ENCODE data around the gene NCAPG. TPM values are rescaled to one million over a fixed set of nuclear protein-coding genes. Genes with fewer than 3 reads are reported as not detected.
A peak's percentile ranks its signal among the peaks of the same experiment; 100 is the strongest.

Gene NCAPG
- total and polyA plus RNA-seq, 2 of the 4 experiments (the other 2 are of a cell fraction) = 10.9 to 26.7 TPM

DNA sequence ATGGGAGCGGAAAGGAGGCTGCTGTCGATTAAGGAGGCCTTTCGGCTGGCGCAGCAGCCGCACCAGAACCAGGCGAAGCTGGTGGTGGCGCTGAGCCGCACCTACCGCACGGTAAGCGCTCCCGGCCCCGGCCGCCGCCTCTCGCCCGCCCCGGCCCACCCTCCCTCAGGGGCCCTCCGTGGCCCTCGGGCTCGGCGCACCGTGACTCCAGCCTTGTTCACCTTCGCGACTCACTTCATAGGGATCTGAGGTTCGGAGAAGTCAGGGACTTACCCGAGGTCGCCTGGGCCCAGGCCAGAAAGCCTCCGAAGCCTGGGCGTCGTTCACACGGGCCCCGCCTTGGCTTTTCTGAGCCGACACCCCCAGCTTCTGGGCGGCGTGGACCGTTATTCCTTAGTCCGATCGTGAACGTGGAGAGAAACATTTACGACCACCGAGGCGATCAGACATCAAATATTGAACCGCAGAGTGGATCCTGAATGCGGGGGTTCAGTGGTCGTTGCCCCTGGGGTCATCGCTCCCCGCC, 362 bp downstream of the NCAPG start:
- H3K4ac ChIP-seq (ENCODE audit: low read depth, low read length) = peak overlapping the region; percentile 82
- intact Hi-C loops (cut with micrococcal nuclease) = loop anchor here (2.0 to 10.0 kb wide), 3 partner anchors 124 to 212 kb away; no protein-coding TSS in a partner anchor
- H3K36me3 ChIP-seq (ENCODE audit: control insufficient read depth, insufficient read depth, low read length) = no peaks in the 10 kb centered on the region
- H3K27ac ChIP-seq (ENCODE audit: insufficient read depth, low read length) = peak overlapping the region; percentile 28
- H3K9ac ChIP-seq (ENCODE audit: low read depth, low read length) = peak overlapping the region; percentile 80
- peak overlapping the region; percentile 44 for H2AK5ac ChIP-seq (ENCODE audit: low read depth, low read length)
- peak overlapping the region; percentile 98 for H3K4me2 ChIP-seq (ENCODE audit: low read depth, low read length)
- peaks cover 2% of the 10 kb centered on the region; the same call in 1 of the 2 replicates for H3K4me1 ChIP-seq (ENCODE audit: control insufficient read depth, insufficient read depth, low read length)
- H4K8ac ChIP-seq (ENCODE audit: low read depth in 2 of 2, low read length in 2 of 2) = peak overlapping the region; percentile 49 to 59; a peak in 2 of 4 replicates
- peak overlapping the region; percentile 92 for H3K23ac ChIP-seq (ENCODE audit: low read depth, low read length)
- BruUV-seq (replicated peaks) = no TSS peak
- dilution Hi-C loops (cut with HindIII; ENCODE audit: low sequenced_read_pairs, unreplicated experiment) = no loop called here
- ATAC-seq (ENCODE audit: low read depth) (peak; percentile 31), DNase-seq (no peak)
- peak overlapping the region; percentile 94 for H2AFZ ChIP-seq (replicated peaks; ENCODE audit: low read length, poor library complexity)
- no peak overlapping the region for H4K5ac ChIP-seq (ENCODE audit: low read depth, low read length)
- H2BK20ac ChIP-seq (ENCODE audit: low read depth, low read length) = no peak overlapping the region
- no peaks in the 10 kb centered on the region for H3K9me1 ChIP-seq (ENCODE audit: insufficient read depth, low read length)
- CTCF ChIA-PET = interaction anchor here (1.3 kb wide), 1 partner anchor 262 kb away, joined by 3 read pairs; no protein-coding TSS in a partner anchor
- no peaks in the 10 kb centered on the region for H3K9me3 ChIP-seq (ENCODE audit: control insufficient read depth, insufficient read depth, low read length)
- H2BK5ac ChIP-seq (ENCODE audit: low read depth, low read length, poor library complexity, severe bottlenecking) = peak overlapping the region; percentile 35
- peak overlapping the region; percentile 22 for H3K56ac ChIP-seq (ENCODE audit: extremely low read depth, insufficient read depth, low read length)
- in situ Hi-C loops (cut with MboI; ENCODE audit: low sequenced_read_pairs) = loop anchor here (10.0 to 25.0 kb wide), 2 partner anchors 224 to 784 kb away; partner anchors contain the start of gene LAP3
- peak overlapping the region; percentile 63 for H3K4me3 ChIP-seq (ENCODE audit: insufficient read depth, low read depth, low read length)
- peak overlapping the region; percentile 76 for H3K14ac ChIP-seq (replicated peaks; ENCODE audit: low read depth, low read length)
- WGBS, 2 experiments (ENCODE audit: extremely low coverage in 2 of 2, insufficient read length in 1 of 2) = 0% methylated on average over 19 of the region's 48 CpGs; no CpG with 5 or more reads in 1 of the 2 experiments
- peaks cover 23% of the 10 kb centered on the region; the same call in 1 of the 2 replicates for H4K20me1 ChIP-seq (ENCODE audit: insufficient read depth, low read length)
- TF ChIP-seq RCOR1 (IDR thresholded peaks at IDR 0.05; ENCODE audit: insufficient replicate concordance, low read length) (no peak), MXI1 (IDR thresholded peaks at IDR 0.05; ENCODE audit: borderline replicate concordance, low read depth, low read length) (no peak), FOS (IDR thresholded peaks at IDR 0.05; ENCODE audit: low read depth, low read length) (no peak), CHD1 (IDR thresholded peaks at IDR 0.05; ENCODE audit: low read depth, low read length) (no peak; the same call in 1 of the 2 replicates), RAD21 (IDR thresholded peaks at IDR 0.05; ENCODE audit: low read length) (no peak), SMC3 (IDR thresholded peaks at IDR 0.05; ENCODE audit: low read depth, low read length) (no peak), MAFK (IDR thresholded peaks at IDR 0.05; ENCODE audit: low read depth, low read length) (no peak), BHLHE40 (IDR thresholded peaks at IDR 0.05; ENCODE audit: low read depth, low read length) (no peak)
- TF ChIP-seq, protein P1, sequence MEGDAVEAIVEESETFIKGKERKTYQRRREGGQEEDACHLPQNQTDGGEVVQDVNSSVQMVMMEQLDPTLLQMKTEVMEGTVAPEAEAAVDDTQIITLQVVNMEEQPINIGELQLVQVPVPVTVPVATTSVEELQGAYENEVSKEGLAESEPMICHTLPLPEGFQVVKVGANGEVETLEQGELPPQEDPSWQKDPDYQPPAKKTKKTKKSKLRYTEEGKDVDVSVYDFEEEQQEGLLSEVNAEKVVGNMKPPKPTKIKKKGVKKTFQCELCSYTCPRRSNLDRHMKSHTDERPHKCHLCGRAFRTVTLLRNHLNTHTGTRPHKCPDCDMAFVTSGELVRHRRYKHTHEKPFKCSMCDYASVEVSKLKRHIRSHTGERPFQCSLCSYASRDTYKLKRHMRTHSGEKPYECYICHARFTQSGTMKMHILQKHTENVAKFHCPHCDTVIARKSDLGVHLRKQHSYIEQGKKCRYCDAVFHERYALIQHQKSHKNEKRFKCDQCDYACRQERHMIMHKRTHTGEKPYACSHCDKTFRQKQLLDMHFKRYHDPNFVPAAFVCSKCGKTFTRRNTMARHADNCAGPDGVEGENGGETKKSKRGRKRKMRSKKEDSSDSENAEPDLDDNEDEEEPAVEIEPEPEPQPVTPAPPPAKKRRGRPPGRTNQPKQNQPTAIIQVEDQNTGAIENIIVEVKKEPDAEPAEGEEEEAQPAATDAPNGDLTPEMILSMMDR (conservative IDR thresholded peaks at IDR 0.05; ENCODE audit: low read depth, low read length) = no peak
- H4K91ac ChIP-seq (ENCODE audit: insufficient read depth, low read depth, low read length) = peak overlapping the region; percentile 76
- POLR2A ChIA-PET (ENCODE audit: unreplicated experiment) = no interaction called here
- H3K18ac ChIP-seq (ENCODE audit: low read depth, low read length) = 0 out of 2 replicates have a peak overlapping the region, but pooled peaks have one; percentile 24
- no peak overlapping the region for H2BK15ac ChIP-seq (ENCODE audit: low read depth, low read length)
- H2BK120ac ChIP-seq (ENCODE audit: low read depth, low read length) = 0 out of 2 replicates have a peak overlapping the region, but pooled peaks have one; percentile 33
- peaks cover 2 to 18% of the 10 kb centered on the region in 2 experiments for H3K79me1 ChIP-seq (ENCODE audit: low read depth in 1 of 2, low read length in 2 of 2)
- peak overlapping the region; percentile 88 for H2AK9ac ChIP-seq (replicated peaks; ENCODE audit: low read depth, low read length, poor library complexity)
- no peaks in the 10 kb centered on the region for H3K27me3 ChIP-seq (ENCODE audit: control insufficient read depth, insufficient read depth, low read length)
